GM12878 (cell line): ENCODE data around the gene SPTBN1. TPM values are rescaled to one million over a fixed set of nuclear protein-coding genes. Genes with fewer than 3 reads are reported as not detected.

Experiments used
- ATAC-seq: fragments of 200-7000 bp; cut with Tn5 transposase; 3 replicates; pipeline ENCODE4 v1.9.1; 2020; ENCODE audit warnings: mild to moderate bottlenecking, moderate library complexity
- BruUV-seq: library from RNA; stranded (reverse); fragments of 400-500 nt; replicated peaks from 2 replicates; lab custom pipeline; 2021; lab: Mats Ljungman, UMichigan
- CTCF ChIA-PET: fragments of 300-600 bp; sonication (Branson Sonifier 250); formaldehyde crosslinking; extraction: SDS; loops from one replicate; lab custom pipeline; 2021; ENCODE audit warnings: inconsistent platforms; lab: Yijun Ruan, JAX
- POLR2A ChIA-PET: fragments of 350-600 bp; formaldehyde crosslinking; extraction: SDS; loops from one replicate; lab custom pipeline; 2021; ENCODE audit warnings: inconsistent platforms; lab: Charles Lee
- RAD21 ChIA-PET: fragments of 300-600 bp; sonication (Branson Sonifier 250); formaldehyde crosslinking; loops from one replicate; lab custom pipeline; 2023; ENCODE audit warnings: antibody characterized with exemption; ENCODE audit not compliant: unreplicated experiment; lab: Charles Lee
- SMC1A ChIA-PET: fragments of 300-600 bp; sonication (Branson Sonifier 250); formaldehyde crosslinking; loops from one replicate; lab custom pipeline; 2023; ENCODE audit not compliant: unreplicated experiment, uncharacterized antibody; lab: Charles Lee
- DNase-seq: peaks from one replicate; pipeline ENCODE4 v3.0.0-alpha.2; 2011; ENCODE audit warnings: low read depth, low spot score
- FAIRE-seq: peaks from 3 replicates; lab custom pipeline; 2011; peaks lifted over from hg19 to GRCh38; lab: Jason Lieb, UNC
- H2AFZ ChIP-seq: 2 replicates; pipeline ENCODE4 v1.6.0; 2011; ENCODE audit warnings: low read depth, low read length, control low read depth; ENCODE audit not compliant: control insufficient read depth
- H3K27ac ChIP-seq: 2 replicates; pipeline ENCODE4 v1.5.1; 2011; ENCODE audit warnings: control low read depth; ENCODE audit not compliant: control insufficient read depth, insufficient read depth
- H3K27me3 ChIP-seq, 2 experiments: replicated peaks in 1 of 2; 2 replicates each; pipeline versions ENCODE4 v1.6.0 to v1.6.1; 2011; ENCODE audit warnings: low read length in 1 of 2; ENCODE audit not compliant: control insufficient read depth in 2 of 2, insufficient read depth in 2 of 2
- H3K36me3 ChIP-seq, 2 experiments: 2 replicates each; pipeline ENCODE4 v1.5.1; 2011; ENCODE audit warnings: low read length in 1 of 2; ENCODE audit not compliant: control insufficient read depth in 2 of 2, insufficient read depth in 2 of 2
- H3K4me1 ChIP-seq: 2 replicates; pipeline ENCODE4 v1.6.1; 2011; ENCODE audit warnings: mild to moderate bottlenecking, low read length, moderate library complexity, mixed read lengths; ENCODE audit not compliant: control insufficient read depth, insufficient read depth
- H3K4me2 ChIP-seq: 2 replicates; pipeline ENCODE4 v1.6.0; 2011; ENCODE audit warnings: control low read depth; ENCODE audit not compliant: control insufficient read depth, insufficient read depth
- H3K4me3 ChIP-seq: fragments of 200-600 bp; sonication (generic); 2 replicates; pipeline ENCODE4 v1.5.1; 2016
- H3K79me2 ChIP-seq: 2 replicates; pipeline ENCODE4 v1.6.0; 2011; ENCODE audit warnings: low read length; ENCODE audit not compliant: control insufficient read depth, insufficient read depth
- H3K9ac ChIP-seq: 2 replicates; pipeline ENCODE4 v1.8.0; 2011; ENCODE audit warnings: low read length, control low read depth, mixed read lengths; ENCODE audit not compliant: control insufficient read depth, insufficient read depth
- H3K9me3 ChIP-seq: replicated peaks from 3 replicates; pipeline ENCODE4 v1.5.1; 2011; ENCODE audit warnings: mild to moderate bottlenecking, low read length; ENCODE audit not compliant: control insufficient read depth, insufficient read depth
- H4K20me1 ChIP-seq: 2 replicates; pipeline ENCODE4 v1.6.0; 2011; ENCODE audit not compliant: control insufficient read depth, insufficient read depth
- EZH2 ChIP-seq: IDR thresholded peaks from 2 replicates; pipeline ENCODE4 v1.6.1; 2012; ENCODE audit warnings: low read depth, mild to moderate bottlenecking, control low read depth, inconsistent platforms, low read length, borderline replicate concordance; ENCODE audit not compliant: control insufficient read depth
- MEF2B ChIP-seq: fragments of 450-650 bp; IDR thresholded peaks from 2 replicates; pipeline ENCODE4 v1.6.1; 2018; ENCODE audit warnings: mild to moderate bottlenecking, moderate library complexity; ENCODE audit not compliant: partially characterized antibody, poor library complexity, severe bottlenecking
- SMARCA5 ChIP-seq: fragments of 450-650 bp; IDR thresholded peaks from 2 replicates; pipeline ENCODE4 v1.6.1; 2017; ENCODE audit warnings: mild to moderate bottlenecking
- SPI1 ChIP-seq: IDR thresholded peaks from 2 replicates; pipeline ENCODE4 v1.6.1; 2011; ENCODE audit warnings: low read depth, mild to moderate bottlenecking, low read length, moderate library complexity, borderline replicate concordance; ENCODE audit not compliant: insufficient read depth
- TAF1 ChIP-seq: IDR thresholded peaks from 2 replicates; pipeline ENCODE4 v1.6.1; 2011; ENCODE audit warnings: mild to moderate bottlenecking, low read depth, low read length, borderline replicate concordance
- TCF7 ChIP-seq: IDR thresholded peaks from 2 replicates; pipeline ENCODE4 v1.6.1; 2014; ENCODE audit warnings: antibody characterized with exemption, borderline replicate concordance
- ZNF622 ChIP-seq: fragments of 450-650 bp; IDR thresholded peaks from 2 replicates; pipeline ENCODE4 v1.6.1; 2017; ENCODE audit warnings: mild to moderate bottlenecking, inconsistent platforms
- WGBS: methylation state at CpG from one replicate; pipeline ENCODE4 v1.1.6; 2016; ENCODE audit warnings: low lambda C conversion rate; ENCODE audit not compliant: insufficient replicate concordance, insufficient coverage; ENCODE audit errors: missing lambda C conversion rate; 5-methylcytosine and 5-hydroxymethylcytosine counted together
- in situ Hi-C: fragments of 300-500 bp; cut with MboI; formaldehyde crosslinking; loops from 9 replicates; pipeline ENCODE4 v1.14.3; 2018; ENCODE audit warnings: mixed read lengths
- intact Hi-C: fragments of 100-400 bp; cut with micrococcal nuclease; formaldehyde crosslinking; loops from one replicate; pipeline ENCODE4 v1.14.2; 2022; ENCODE audit not compliant: unreplicated experiment
- polyA plus RNA-seq, 11 experiments: library from polyadenylated mRNA; depleted of rRNA in 4 of 11; unstranded in 6 of 11; stranded (reverse) in 5 of 11; fragments of >200 nt; fragmentation: Nextera tagmentation in 4 of 11; fragmentation: Illumina TruSeq in 1 of 11; extraction: Ambion mirVana in 4 of 11; extraction: Trizol in 1 of 11; gene quantifications; 1 replicate in 1 of 11; 2 replicates in 10 of 11; pipeline versions ENCODE4 v1.2.1 to v1.2.3, GENCODE V29; 2011 to 2016; ENCODE audit warnings: inconsistent platforms in 2 of 11, missing spikeins in 2 of 11, low read depth in 1 of 11
- total RNA-seq, 4 experiments: library from RNA; depleted of rRNA in 3 of 4; stranded (reverse); fragments of >200 nt in 3 of 4; fragmentation: Illumina TruSeq in 1 of 4; extraction: Trizol in 1 of 4; gene quantifications; 2 replicates each; pipeline versions ENCODE4 v1.2.1 to v1.2.3, GENCODE V29; 2013 to 2021
- TF ChIP-seq, protein P1 (sequence below): fragments of 450-650 bp; formaldehyde crosslinking; IDR thresholded peaks from 2 replicates; pipeline ENCODE4 v1.5.0; 2022; ENCODE audit warnings: mild to moderate bottlenecking, missing genetic modification characterization
- TF ChIP-seq, protein P2 (sequence below): IDR thresholded peaks from 2 replicates; pipeline ENCODE4 v1.6.1; 2011; ENCODE audit warnings: borderline replicate concordance, low read depth, mild to moderate bottlenecking, moderate library complexity, low read length; ENCODE audit not compliant: insufficient read depth, poor library complexity, severe bottlenecking
- TF ChIP-seq, protein P3 (sequence below): fragments of 150-350 bp; IDR thresholded peaks from 2 replicates; pipeline ENCODE4 v1.6.1; 2014; ENCODE audit warnings: mild to moderate bottlenecking, low read depth, low read length
- TF ChIP-seq, protein P4 (sequence below): IDR thresholded peaks from 2 replicates; pipeline ENCODE4 v1.6.1; 2011; ENCODE audit warnings: low read depth, low read length, improper control_type of control experiment, borderline replicate concordance
- TF ChIP-seq, protein P5 (sequence below): fragments of 450-650 bp; IDR thresholded peaks from 2 replicates; pipeline ENCODE4 v1.6.1; 2018; ENCODE audit warnings: mild to moderate bottlenecking, low read depth, moderate library complexity; ENCODE audit not compliant: partially characterized antibody

The SPTBN1 gene
- total and polyA plus RNA-seq, 10 of the 15 experiments (the other 5 are each of a cell fraction or from before 2014, with no cell fraction given): 20.6 to 154 (median 76.7) TPM

DNA sequence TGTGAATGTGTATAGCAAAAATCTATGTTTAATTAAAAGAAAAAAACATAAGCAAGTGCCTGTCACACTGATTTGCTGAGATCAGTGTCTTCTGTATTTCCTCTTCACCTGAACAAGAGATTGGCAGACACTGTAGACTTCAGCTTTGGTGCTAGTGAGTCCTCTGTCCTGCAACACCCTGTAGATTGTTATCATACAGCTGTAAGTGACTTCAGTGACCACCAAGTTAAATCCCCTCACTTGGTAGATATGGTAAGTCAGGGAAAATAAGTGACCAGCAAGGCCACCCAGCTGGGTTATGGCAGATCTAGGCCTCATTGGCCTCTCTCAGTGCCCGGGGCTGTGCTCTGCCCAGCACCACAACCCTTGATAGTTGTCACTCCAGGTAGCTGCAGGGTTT, 147.7 kb downstream of the SPTBN1 start:
- Histone ChIP-seq H3K36me3 (peaks cover 13 to 26% of the 10 kb centered on the region in 2 experiments), H3K4me3 (no peak overlapping the region), H4K20me1 (no peaks in the 10 kb centered on the region), H3K9me3 (no peaks in the 10 kb centered on the region), H3K4me2 (no peak overlapping the region), H3K79me2 (peaks cover 96% of the 10 kb centered on the region), H3K27me3 (no peaks in the 10 kb centered on the region), H2AFZ (no peak overlapping the region), H3K4me1 (peaks cover 26% of the 10 kb centered on the region), H3K27ac (0 out of 2 replicates have a peak overlapping the region, but pooled peaks have one; percentile 2), H3K9ac (no peak overlapping the region)
- CTCF ChIA-PET: interaction anchor here (0.9 to 2.2 kb wide), 7 partner anchors 8 to 101 kb away, joined by 3 to 7 read pairs (median 4); no protein-coding TSS in a partner anchor
- ATAC-seq: peak; percentile 24
- RAD21 ChIA-PET: interaction anchor here (1.1 to 2.5 kb wide), 5 partner anchors 11 to 80 kb away, joined by 3 to 15 read pairs (median 7); no protein-coding TSS in a partner anchor
- FAIRE-seq: no peak
- intact Hi-C loops: no loop called here
- in situ Hi-C loops: no loop called here
- WGBS: 100% methylated on average over 1 of the region's 1 CpG
- POLR2A ChIA-PET: interaction anchor here (0.7 to 2.3 kb wide), 7 partner anchors 9 to 45 kb away, joined by 3 to 15 read pairs (median 5); no protein-coding TSS in a partner anchor
- SMC1A ChIA-PET: interaction anchor here (0.9 to 8.4 kb wide), 12 partner anchors 9 to 235 kb away, joined by 3 to 54 read pairs (median 7); no protein-coding TSS in a partner anchor
- no peak for DNase-seq
- no TSS peak for BruUV-seq
- TF ChIP-seq, protein P1, sequence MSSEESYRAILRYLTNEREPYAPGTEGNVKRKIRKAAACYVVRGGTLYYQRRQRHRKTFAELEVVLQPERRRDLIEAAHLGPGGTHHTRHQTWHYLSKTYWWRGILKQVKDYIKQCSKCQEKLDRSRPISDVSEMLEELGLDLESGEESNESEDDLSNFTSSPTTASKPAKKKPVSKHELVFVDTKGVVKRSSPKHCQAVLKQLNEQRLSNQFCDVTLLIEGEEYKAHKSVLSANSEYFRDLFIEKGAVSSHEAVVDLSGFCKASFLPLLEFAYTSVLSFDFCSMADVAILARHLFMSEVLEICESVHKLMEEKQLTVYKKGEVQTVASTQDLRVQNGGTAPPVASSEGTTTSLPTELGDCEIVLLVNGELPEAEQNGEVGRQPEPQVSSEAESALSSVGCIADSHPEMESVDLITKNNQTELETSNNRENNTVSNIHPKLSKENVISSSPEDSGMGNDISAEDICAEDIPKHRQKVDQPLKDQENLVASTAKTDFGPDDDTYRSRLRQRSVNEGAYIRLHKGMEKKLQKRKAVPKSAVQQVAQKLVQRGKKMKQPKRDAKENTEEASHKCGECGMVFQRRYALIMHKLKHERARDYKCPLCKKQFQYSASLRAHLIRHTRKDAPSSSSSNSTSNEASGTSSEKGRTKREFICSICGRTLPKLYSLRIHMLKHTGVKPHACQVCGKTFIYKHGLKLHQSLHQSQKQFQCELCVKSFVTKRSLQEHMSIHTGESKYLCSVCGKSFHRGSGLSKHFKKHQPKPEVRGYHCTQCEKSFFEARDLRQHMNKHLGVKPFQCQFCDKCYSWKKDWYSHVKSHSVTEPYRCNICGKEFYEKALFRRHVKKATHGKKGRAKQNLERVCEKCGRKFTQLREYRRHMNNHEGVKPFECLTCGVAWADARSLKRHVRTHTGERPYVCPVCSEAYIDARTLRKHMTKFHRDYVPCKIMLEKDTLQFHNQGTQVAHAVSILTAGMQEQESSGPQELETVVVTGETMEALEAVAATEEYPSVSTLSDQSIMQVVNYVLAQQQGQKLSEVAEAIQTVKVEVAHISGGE (CRISPR knock-in tag): no peak
- TF ChIP-seq SPI1 (no peak), SMARCA5 (no peak), EZH2 (no peak), ZNF622 (no peak), TAF1 (no peak), MEF2B (no peak), TCF7 (no peak)
- TF ChIP-seq, protein P2, sequence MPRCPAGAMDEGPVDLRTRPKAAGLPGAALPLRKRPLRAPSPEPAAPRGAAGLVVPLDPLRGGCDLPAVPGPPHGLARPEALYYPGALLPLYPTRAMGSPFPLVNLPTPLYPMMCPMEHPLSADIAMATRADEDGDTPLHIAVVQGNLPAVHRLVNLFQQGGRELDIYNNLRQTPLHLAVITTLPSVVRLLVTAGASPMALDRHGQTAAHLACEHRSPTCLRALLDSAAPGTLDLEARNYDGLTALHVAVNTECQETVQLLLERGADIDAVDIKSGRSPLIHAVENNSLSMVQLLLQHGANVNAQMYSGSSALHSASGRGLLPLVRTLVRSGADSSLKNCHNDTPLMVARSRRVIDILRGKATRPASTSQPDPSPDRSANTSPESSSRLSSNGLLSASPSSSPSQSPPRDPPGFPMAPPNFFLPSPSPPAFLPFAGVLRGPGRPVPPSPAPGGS: no peak
- TF ChIP-seq, protein P3, sequence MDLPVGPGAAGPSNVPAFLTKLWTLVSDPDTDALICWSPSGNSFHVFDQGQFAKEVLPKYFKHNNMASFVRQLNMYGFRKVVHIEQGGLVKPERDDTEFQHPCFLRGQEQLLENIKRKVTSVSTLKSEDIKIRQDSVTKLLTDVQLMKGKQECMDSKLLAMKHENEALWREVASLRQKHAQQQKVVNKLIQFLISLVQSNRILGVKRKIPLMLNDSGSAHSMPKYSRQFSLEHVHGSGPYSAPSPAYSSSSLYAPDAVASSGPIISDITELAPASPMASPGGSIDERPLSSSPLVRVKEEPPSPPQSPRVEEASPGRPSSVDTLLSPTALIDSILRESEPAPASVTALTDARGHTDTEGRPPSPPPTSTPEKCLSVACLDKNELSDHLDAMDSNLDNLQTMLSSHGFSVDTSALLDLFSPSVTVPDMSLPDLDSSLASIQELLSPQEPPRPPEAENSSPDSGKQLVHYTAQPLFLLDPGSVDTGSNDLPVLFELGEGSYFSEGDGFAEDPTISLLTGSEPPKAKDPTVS: no peak
- TF ChIP-seq, protein P4, sequence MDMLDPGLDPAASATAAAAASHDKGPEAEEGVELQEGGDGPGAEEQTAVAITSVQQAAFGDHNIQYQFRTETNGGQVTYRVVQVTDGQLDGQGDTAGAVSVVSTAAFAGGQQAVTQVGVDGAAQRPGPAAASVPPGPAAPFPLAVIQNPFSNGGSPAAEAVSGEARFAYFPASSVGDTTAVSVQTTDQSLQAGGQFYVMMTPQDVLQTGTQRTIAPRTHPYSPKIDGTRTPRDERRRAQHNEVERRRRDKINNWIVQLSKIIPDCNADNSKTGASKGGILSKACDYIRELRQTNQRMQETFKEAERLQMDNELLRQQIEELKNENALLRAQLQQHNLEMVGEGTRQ: no peak
- TF ChIP-seq, protein P5, sequence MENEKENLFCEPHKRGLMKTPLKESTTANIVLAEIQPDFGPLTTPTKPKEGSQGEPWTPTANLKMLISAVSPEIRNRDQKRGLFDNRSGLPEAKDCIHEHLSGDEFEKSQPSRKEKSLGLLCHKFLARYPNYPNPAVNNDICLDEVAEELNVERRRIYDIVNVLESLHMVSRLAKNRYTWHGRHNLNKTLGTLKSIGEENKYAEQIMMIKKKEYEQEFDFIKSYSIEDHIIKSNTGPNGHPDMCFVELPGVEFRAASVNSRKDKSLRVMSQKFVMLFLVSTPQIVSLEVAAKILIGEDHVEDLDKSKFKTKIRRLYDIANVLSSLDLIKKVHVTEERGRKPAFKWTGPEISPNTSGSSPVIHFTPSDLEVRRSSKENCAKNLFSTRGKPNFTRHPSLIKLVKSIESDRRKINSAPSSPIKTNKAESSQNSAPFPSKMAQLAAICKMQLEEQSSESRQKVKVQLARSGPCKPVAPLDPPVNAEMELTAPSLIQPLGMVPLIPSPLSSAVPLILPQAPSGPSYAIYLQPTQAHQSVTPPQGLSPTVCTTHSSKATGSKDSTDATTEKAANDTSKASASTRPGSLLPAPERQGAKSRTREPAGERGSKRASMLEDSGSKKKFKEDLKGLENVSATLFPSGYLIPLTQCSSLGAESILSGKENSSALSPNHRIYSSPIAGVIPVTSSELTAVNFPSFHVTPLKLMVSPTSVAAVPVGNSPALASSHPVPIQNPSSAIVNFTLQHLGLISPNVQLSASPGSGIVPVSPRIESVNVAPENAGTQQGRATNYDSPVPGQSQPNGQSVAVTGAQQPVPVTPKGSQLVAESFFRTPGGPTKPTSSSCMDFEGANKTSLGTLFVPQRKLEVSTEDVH: no peak
